HG03342 (cell line): ENCODE measurements around the gene C2orf68.
A peak's percentile ranks its signal among the peaks of the same experiment; 100 is the strongest.
"Not testable (repeated sequence)": the region's sequence is repeated elsewhere in the genome, so short reads cannot be mapped to it uniquely, and the experiment has no call there.

Experiments used
- ATAC-seq: cut with Tn5 transposase; IDR thresholded peaks from one replicate; pipeline ENCODE4 v1.9.1; 2021; ENCODE audit warnings: mild to moderate bottlenecking, moderate library complexity; ENCODE audit not compliant: unreplicated experiment

C2orf68 gene

DNA sequence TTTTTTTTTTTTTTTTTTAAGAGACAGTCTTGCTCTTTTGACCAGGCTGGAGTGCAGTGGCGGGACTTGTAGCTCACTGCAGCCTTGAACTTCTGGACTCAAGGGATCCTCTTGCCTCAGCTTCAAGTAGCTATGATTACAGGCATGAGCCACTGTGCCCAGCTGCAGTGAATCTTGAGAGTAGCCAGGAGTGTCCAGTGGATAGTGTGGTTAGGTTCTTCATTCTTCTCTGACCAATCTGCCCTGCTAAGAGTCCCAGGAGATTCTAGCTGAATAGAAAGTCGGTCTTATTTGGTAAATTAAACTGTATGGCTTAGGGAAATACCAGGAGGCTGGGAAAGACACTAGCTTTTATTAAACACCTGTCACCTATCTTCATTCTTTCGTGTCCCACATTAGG lies 19.4 kb upstream of the C2orf68 start:
- ATAC-seq, result no peak

DNA sequence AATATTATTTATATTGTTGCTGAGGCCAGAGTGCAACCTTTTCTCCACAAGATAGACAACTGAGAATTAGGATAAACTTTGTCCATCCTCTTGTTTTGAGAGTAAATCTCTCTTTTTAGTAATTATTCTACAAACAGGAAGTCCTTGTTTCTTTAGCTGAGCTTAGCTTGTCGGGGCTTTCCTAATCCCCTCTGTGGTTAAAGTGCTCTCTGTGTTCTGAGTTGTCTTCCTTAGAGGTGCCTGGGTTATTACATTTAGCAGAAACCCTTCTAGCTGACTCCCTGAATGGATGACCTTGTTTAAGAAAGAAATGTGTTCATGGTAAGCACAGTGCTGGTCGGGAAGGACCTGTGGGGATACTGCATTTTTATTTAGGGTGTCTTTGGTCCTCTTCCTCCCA lies 16.8 kb upstream of the C2orf68 start:
- ATAC-seq, result no peak

DNA sequence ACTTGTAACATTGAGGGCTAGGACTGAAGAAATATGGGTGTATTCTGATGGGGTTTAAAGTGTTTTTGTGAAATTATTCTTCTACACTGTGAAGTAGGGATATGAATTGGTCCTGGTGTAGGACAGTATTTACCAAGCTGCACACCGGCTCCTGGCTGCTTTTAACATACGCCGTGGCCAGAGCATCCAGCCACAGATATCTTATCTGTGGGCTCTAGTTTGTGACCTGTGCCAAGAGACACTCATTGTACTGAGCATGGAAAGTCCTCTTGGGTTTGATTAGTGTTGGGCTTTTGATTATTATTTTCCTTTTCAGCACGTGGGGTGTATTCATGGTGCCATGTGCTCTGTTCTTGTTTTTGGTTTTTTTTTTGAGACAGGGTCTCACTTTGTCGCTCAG lies 12.1 kb upstream of the C2orf68 start:
- no peak for ATAC-seq

DNA sequence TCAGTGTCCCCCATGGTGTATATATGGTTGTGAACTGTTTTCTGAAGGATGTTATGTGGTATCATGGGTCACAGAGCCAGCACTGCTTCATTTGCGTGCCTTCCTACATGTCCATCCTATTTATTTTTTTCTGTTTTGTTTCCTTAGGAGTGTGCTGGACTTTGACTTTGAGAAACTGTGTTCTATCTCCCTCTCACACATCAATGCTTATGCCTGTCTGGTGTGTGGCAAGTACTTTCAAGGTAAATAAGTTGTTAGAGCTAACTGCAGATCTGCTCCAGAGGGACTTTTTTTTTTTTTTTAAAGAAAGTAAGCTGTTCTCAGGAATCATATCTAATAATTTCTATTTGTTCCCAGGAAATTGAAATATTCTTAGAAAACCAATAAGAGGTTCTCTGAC lies 9.5 kb upstream of the C2orf68 start:
- ATAC-seq, result no peak

DNA sequence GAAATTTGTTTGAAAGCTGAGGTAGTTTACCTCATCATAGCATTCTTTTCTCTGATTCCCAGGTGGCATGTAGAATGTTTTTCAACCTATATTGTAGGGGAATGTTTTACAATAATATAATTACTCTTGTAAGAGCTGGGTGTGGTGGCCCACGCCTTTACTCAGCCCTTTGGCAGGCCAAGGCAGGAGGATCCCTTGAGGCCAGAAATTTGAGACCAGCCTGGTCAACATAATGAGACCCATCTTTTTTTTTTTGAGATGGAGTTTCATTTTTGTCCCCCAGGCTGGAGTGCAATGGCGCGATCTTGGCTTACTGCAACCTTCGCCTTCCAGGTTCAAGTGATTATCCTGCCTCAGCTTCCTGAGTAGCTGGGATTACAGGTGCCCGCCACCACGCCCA lies 7.8 kb upstream of the C2orf68 start:
- no peak for ATAC-seq

DNA sequence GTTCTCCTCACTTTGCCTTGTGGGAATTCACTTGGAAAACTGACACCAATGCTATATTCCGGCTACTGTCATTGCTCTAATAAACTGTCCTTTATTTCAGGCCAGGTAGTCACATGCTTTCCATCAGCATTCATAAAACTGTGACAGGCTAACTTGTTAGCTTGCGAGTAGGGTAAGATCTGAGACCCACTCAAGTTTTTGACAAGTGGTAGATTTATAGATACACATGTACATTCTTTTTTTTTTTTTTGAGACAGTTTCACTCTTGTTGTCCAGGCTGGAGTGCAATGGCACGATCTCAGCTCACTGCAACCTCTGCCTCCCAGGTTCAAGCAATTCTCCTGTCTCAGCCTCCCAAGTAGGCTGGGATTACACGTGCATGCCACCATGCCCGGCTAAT lies 5.9 kb upstream of the C2orf68 start:
- ATAC-seq, result not testable (repeated sequence)

DNA sequence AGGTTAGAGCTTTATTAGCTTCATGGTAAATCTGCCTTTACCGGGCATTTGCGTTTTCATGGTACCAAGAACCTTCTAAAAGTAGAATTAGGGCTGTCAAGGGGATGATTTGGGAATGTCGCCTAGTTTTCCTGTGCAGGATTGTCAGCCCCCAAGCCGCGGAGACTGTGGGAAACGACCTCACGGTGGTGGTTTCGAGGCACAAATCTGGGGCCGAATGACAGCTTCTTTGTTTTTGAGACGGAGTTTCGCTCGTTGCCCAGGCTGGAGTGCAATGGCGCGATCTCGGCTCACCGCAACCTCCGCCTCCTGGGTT lies 3.5 kb upstream of the C2orf68 start:
- no peak for ATAC-seq

DNA sequence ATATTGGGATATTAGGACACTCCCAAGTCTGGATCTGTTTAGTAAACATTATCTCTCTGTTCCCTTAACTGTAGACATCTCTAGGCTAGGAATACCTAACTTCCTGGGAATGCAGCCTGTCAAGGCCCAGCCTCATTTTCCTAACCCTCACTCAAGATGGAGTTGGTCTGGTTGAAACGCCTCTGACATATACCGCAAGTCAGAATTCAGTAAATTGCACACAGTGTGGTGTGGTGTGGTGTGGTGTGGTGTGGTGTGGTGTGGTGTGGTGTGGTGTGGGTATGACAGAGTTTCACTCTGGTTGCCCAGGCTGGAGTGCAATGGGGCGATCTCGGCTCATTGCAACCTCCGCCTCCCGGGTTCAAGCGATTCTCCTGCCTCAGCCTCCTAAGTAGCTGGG lies 2.9 kb upstream of the C2orf68 start:
- ATAC-seq, result not testable (repeated sequence)

DNA sequence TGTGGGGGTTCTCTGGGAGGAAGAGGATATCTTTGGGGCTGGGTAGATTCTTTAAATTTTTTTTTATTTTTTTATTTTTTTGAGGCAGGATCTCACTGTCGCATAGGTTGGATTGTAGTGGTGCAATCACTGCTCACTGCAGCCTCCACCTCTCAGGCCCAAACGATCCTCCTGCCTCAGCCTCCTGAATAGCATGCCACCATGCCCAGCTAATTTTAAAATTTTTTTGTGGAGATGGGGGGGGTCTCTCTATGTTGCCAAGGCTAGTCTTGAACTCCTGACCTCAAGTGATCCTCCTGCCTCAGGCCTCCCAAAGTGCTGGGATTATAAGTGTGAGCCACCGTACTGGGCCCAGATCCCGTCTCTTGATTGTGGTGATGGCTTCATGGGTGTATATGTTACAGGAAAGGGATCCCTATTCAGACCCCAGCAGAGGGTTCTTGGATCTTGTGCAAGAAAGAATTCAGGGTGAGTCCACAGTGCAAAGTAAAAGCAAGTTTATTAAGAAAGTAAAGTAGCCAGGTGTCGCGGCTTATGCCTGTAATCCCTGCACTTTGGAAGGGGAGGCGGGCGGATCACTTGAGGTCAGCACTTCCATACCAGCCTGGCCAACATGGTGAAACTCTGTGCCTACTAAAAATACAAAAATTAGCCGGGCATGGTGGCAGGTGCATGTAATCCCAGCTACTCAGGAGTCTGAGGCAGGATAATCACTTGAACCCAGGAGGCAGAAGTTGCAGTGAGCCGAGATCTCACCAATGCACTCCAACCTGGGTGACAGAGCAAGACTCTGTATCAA lies 2.0 kb upstream of the C2orf68 start:
- ATAC-seq, result no peak

DNA sequence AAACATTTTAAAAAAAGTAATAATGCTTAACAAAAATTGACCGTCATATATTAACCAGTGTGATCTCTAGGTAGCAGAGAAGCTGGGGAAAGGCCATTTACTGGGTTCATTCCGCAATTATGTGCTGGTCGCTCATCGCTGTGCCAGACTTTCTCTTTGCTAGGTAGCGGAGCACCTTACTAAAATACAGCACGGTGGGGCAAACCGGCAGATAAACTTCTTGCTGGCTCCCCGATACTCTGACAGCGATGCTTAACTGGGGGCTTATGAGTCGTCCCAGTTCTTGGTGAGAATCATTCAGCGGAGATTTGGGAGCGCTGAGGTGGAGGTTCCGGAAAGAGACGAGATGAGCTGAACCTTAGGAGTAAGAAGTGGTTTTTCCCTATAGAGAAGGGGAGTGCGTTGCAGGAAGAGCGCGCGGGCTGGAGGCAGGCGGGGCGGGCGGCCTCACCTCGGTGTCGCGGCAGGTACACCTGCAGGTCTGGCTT lies 605 bp downstream of the C2orf68 start:
- no peak for ATAC-seq

DNA sequence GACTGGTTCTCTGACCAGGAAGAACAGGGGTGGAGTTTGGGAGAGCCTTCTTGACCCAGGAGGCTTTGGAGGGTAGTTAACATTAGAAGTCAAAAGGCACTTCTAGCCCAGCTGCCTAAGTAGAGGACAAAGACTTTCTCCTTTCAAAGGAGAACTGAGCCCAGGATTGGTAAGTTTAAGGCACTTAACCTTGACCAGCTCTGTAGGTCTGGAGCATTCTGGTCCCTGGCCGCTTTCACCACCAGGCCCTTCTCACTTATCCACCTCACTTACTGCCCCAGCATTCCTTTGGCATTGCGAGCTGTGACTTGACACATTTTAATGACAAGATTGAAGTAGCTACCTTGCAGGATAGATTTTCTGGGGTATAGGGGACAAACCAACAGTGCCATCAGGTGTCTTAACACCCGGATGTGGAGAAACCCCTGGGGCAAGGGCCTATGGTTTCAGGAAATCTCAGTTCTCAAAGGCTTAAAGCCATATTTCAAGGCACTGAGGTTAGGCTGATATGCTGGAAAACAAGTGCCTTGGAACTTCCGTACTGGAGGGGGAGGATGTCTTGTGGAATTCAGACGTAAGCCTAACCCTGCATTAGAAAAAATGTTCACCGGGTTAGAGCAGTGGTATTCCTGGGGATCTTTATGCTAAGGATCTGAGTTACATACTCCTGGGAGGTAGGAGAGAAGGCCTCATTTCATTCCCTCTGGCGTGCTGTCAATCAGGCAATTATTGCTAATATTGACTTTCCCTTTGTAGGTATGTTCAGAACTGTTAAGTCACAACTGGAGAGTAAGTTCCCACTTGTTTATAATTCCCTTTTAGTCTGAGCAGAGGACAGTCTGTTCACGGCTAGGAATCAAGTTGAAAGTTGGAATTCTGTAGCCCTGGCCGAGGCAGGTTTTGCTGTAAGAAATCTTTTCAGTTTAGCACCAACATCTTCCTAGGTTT lies 4.3 kb downstream of the C2orf68 start:
- no peak for ATAC-seq

DNA sequence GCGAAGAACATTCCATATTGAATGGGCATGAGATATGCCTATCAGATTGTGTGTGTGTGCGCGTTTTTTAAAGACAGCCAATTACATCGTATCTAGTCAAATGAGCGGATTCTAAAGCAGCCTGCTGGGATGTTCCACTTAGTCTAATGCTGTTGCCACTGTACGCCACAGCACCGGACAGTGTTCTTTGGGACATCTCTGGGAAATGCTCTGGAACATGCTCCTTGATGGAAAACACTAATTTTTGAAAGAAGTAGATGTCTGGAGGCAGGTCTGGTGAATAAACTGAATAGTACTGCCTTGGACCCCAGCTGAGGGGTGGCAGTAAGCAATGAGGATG lies 5.8 kb downstream of the C2orf68 start:
- no peak for ATAC-seq

DNA sequence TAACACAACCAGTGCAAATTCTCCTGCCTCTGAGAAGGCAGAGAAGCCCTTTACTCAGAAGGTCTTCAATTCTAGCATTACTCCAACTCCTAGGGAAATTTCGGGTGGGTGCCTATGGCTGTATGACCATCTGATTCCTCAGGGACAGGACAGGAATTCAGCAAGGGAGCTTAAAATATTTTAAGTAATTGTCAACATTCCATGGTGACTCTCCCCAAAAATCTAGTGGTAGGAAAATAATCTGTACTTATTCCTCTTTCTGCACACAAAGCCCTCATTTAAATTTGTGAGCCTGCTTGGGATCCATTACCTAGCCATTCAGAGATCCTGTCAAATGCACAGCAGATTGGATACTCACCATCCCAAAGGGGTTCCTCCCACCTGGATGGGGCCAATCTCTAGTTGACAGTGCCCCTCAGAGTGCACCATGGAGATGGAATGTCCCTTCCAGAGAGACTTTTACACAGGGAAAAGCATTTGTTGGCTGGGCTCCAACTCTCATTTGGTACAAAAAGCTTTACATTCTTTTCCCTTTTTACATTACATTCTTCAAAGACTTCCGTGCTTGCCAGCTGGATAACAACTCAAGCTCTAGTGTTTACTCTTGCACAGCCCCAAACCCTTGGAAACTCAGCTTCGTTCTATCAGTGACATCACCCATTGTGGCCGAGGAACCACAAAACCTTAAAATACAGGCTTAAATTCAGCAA lies 6.3 kb downstream of the C2orf68 start:
- no peak for ATAC-seq

DNA sequence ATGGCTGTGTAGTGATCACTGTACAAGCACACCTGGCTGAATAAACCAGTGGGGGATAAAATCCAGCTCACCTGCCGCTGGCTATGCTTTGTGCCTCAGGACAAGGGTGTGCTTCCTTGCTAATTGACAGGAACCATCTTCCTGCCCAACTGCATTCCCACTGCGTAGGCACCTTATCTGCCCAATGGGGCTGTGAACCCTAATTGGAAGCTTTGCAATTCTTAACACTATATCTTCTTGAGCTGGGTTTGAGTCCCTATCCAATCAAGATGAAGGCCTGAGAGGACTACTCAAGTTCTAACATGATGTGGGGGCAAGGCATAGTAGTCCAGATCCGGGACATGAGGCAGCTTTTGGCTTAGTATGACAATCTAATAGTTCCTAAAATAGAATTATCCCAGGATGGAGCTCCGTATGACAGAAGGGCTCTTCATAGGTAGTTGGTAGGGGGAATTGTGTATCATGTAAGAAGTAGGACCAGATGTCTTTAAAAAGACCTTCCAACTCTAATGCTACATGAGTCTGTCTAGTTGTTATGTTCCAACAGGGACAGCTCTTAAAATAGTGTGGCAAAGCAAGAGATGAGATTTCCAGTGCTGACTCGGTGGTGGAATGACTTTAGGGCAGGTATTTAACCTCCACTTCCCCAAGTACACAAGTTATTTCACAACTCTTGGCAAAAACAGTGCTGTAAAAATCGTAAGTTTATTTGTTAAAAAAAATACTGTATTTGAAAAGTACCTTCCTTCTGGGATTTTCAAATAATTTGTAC lies 7.1 kb downstream of the C2orf68 start:
- no peak for ATAC-seq

DNA sequence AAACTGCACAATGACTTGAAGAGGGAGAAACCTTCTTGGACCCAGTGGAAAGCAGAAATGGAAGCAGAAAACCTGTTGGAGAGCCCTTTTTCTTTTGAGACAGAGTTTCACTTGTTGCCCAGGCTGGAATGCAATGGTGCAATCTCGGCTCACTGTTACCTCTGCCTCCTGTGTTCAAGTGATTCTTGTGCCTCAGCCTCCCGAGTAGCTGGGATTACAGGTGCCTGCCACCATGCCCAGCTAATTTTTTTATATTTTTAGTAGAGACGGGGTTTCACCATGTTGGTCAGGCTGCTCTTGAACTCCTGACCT lies 7.8 kb downstream of the C2orf68 start:
- not testable (repeated sequence) for ATAC-seq

DNA sequence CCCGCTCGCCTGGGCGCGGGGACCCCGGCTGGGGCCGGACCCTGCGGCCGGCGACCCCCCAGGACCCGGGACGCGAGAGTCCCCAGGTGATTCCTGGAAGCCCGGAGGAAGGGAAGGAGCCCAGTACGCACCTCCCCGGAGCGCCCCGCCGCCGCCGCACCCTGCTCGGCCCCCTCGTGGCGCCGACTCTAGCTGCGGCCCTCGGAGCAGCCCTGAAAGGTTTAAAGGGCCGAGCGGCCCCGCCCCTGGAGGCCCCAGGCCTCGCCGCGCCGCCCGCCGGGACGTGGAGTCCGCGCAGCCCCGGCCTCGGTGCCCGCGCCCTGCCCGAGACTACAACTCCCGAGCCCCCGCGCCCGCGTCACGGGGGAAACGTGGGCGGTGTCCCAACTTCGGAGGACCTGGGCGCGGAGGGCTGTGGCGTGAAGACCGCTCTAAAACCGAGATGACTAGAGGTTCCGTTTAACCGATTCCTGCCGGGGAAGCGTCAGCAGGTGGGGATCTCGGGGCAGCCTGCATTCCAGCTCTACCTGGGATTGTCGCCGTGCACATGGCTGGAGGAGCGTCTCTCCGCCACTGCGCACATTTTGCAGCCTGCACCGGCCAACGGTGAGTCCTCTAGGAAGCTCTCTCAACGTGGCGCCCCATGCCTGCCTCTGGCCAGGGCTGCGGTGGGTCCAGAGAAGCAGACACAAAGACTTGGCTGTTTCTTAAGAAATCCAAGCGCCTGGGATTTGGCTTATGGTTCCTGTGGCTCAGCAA lies 9.2 kb downstream of the C2orf68 start, which contains the start of gene TMEM150A:
Gene TMEM150A, minus strand, starts transcription at position 223 of the 759 bp plus-strand sequence. CDS start 750 bp downstream, outside the sequence.
- ATAC-seq, result peak; percentile 96

DNA sequence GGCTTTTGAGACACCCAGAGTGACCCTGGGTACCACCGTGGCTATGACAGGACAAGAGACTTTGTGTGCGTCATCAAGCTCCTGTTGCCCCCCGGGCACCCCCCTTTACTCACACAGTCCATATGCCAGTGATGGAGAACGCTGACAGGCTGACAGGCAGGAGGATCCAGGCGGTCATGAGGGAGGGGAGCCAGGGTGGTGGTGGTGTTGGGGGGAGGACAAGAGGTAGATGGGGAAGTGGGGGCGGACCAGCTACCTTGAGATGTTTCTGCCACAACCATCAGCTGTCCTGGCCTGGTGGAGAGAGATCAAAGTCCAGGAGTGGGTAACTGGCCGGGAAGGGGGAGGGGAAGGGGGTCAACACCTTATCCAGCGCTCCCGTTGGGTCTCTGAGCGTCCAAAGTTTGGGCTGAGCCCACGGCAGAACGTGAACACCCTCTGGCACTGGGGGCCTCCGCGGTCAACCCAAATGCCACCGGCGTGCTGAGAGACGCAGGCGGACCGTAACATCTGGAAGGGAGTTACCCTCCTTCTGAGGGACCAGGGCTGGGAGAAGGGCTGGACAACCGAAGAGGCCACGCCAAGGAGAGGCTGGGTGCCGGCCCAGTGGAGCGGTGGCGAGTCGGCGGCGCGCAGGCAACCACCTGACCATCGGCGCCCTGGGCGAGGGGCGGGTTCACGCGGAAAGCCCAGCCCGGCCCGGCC lies 9.9 kb downstream of the C2orf68 start:
- peak; percentile 30 for ATAC-seq

DNA sequence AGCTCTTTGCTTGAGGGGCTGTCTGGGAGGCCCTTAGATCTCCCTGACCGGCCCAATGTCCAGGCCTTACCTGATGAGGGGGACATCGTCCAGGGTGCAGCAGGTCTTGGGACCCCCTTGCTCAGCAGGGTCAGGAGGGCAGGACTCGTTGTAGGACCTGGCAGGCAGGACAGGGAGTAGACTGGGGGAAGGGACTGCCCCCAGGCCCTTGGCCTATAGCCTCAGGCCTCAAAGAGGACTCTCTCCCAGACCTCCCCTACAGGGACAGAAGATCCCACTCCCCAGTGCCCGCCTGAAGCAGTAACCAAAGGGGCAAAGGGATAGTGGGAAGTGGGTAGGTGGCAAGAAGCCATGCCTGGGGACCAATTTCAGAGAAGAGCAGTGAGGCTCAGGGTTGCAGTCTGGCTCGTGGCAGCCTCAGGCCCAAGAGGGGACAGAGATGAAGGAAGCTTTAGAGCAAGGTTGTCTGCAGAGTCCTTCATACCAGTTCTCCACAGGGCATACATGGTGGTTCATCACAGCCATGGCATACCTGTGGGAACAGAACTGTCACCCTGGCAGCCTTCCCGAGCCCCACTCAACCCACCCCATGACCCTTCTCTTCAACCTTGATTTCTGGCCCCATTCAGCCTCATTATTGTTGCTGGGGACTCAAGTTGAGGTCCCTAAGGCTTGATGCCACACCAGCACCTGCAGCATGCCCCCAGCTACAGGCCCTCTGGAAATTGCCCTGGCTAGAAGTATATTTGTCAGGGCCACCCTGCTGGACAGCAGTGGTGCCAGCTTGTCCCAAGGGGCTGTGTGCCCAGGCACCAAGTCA lies 10.7 kb downstream of the C2orf68 start:
- ATAC-seq, result no peak

DNA sequence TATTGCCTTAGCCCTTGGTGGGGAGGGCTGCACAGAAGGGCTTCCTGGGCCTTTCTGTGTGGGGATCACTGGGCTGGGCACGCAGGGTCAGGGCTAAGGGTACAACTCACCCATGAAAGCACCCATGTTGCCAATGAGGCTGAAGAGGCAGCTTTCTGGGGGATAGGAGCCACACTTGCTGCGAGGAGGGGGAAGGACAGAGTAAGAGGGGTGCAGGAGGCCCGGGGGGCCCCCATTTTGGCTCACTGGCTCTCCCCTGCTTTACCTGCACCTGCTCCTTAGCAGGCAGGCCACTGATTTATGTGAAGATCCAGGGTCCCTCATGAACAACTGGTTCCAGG lies 11.7 kb downstream of the C2orf68 start:
- ATAC-seq, result no peak
